H9 (cell line): ENCODE results near the gene KRT3. TPM values are rescaled to one million over a fixed set of nuclear protein-coding genes. Genes with fewer than 3 reads are reported as not detected.

Source experiments
- DNase-seq: peaks from one replicate; pipeline ENCODE4 v3.0.0-alpha.2; 2017
- H2AFZ ChIP-seq: one replicate; pipeline ENCODE4 v1.6.1; 2013; ENCODE audit warnings: mild to moderate bottlenecking, low read length, control low read depth, moderate library complexity
- H2AK5ac ChIP-seq: 2 replicates; pipeline ENCODE4 v1.6.1; 2013; ENCODE audit warnings: low read length, control low read depth, mixed read lengths; ENCODE audit not compliant: insufficient read length
- H2BK120ac ChIP-seq: one replicate; pipeline ENCODE4 v1.6.1; 2013; ENCODE audit warnings: low read depth, mild to moderate bottlenecking, low read length, control low read depth, inconsistent platforms; ENCODE audit not compliant: poor library complexity, severe bottlenecking
- H2BK12ac ChIP-seq: 2 replicates; pipeline ENCODE4 v1.6.1; 2013; ENCODE audit warnings: low read length, control low read depth, mixed read lengths, low read depth; ENCODE audit not compliant: insufficient read length
- H2BK15ac ChIP-seq: 2 replicates; pipeline ENCODE4 v1.6.1; 2013; ENCODE audit warnings: low read depth, low read length, control low read depth
- H2BK20ac ChIP-seq: one replicate; pipeline ENCODE4 v1.6.1; 2013; ENCODE audit warnings: low read depth, mild to moderate bottlenecking, low read length, control low read depth, inconsistent platforms; ENCODE audit not compliant: poor library complexity, severe bottlenecking
- H2BK5ac ChIP-seq: 2 replicates; pipeline ENCODE4 v1.6.1; 2013; ENCODE audit warnings: low read length, control low read depth, mixed read lengths; ENCODE audit not compliant: insufficient read length
- H3K14ac ChIP-seq: 2 replicates; pipeline ENCODE4 v1.6.1; 2013; ENCODE audit warnings: low read length, control low read depth; ENCODE audit not compliant: insufficient read depth
- H3K18ac ChIP-seq: 2 replicates; pipeline ENCODE4 v1.6.1; 2013; ENCODE audit warnings: low read depth, mild to moderate bottlenecking, mixed read lengths, low read length, control low read depth; ENCODE audit not compliant: insufficient read length
- H3K23ac ChIP-seq: 2 replicates; pipeline ENCODE4 v1.6.1; 2013; ENCODE audit warnings: low read length, control low read depth, mixed read lengths, low read depth; ENCODE audit not compliant: insufficient read length
- H3K23me2 ChIP-seq: 2 replicates; pipeline ENCODE4 v1.6.1; 2013; ENCODE audit warnings: low read depth, mild to moderate bottlenecking, mixed read lengths, low read length, control low read depth; ENCODE audit not compliant: insufficient read length, poor library complexity, severe bottlenecking
- H3K27ac ChIP-seq: 2 replicates; pipeline ENCODE4 v1.5.1; 2013; ENCODE audit warnings: low read length, control low read depth, mixed read lengths, low read depth; ENCODE audit not compliant: insufficient read length
- H3K27me3 ChIP-seq: 2 replicates; pipeline ENCODE4 v1.6.1; 2013; ENCODE audit warnings: low read length, control low read depth, inconsistent platforms; ENCODE audit not compliant: insufficient read depth
- H3K4ac ChIP-seq: 2 replicates; pipeline ENCODE4 v1.6.1; 2013; ENCODE audit warnings: low read depth, mild to moderate bottlenecking, control low read depth, inconsistent platforms, low read length, moderate library complexity
- H3K4me1 ChIP-seq: 2 replicates; pipeline ENCODE4 v1.6.1; 2013; ENCODE audit warnings: low read length, control low read depth, inconsistent platforms; ENCODE audit not compliant: insufficient read depth
- H3K4me2 ChIP-seq: 2 replicates; pipeline ENCODE4 v1.6.1; 2013; ENCODE audit warnings: low read length, control low read depth, mixed read lengths; ENCODE audit not compliant: insufficient read length, insufficient read depth
- H3K56ac ChIP-seq: 2 replicates; pipeline ENCODE4 v1.6.1; 2013; ENCODE audit warnings: low read depth, mild to moderate bottlenecking, mixed read lengths, low read length, control low read depth; ENCODE audit not compliant: insufficient read length
- H3K79me1 ChIP-seq: 2 replicates; pipeline ENCODE4 v1.6.1; 2013; ENCODE audit warnings: low read depth, mild to moderate bottlenecking, moderate library complexity, low read length, control low read depth, inconsistent platforms; ENCODE audit not compliant: insufficient read depth, poor library complexity, severe bottlenecking
- H3K79me2 ChIP-seq: 2 replicates; pipeline ENCODE4 v1.6.1; 2013; ENCODE audit warnings: low read length, control low read depth, inconsistent platforms; ENCODE audit not compliant: insufficient read depth
- H3K9ac ChIP-seq: 2 replicates; pipeline ENCODE4 v1.6.1; 2013; ENCODE audit warnings: low read length, control low read depth, mixed read lengths; ENCODE audit not compliant: insufficient read length; ENCODE audit errors: extremely low read depth
- H3K9me3 ChIP-seq: one replicate; pipeline ENCODE4 v1.6.1; 2013; ENCODE audit warnings: low read depth, low read length, inconsistent platforms; ENCODE audit not compliant: control insufficient read depth
- H3T11ph ChIP-seq: one replicate; pipeline ENCODE4 v1.6.1; 2013; ENCODE audit warnings: mild to moderate bottlenecking, low read length, control low read depth, inconsistent platforms
- H4K20me1 ChIP-seq: one replicate; pipeline ENCODE4 v1.6.1; 2013; ENCODE audit not compliant: control insufficient read depth, insufficient read length, insufficient read depth
- H4K5ac ChIP-seq: 2 replicates; pipeline ENCODE4 v1.6.1; 2013; ENCODE audit warnings: low read depth, mild to moderate bottlenecking, mixed read lengths, low read length, control low read depth; ENCODE audit not compliant: insufficient read length
- H4K8ac ChIP-seq: replicated peaks from 2 replicates; pipeline ENCODE4 v1.6.1; 2013; ENCODE audit warnings: low read length, control low read depth, mixed read lengths, low read depth; ENCODE audit not compliant: insufficient read length
- H4K91ac ChIP-seq: 2 replicates; pipeline ENCODE4 v1.6.1; 2013; ENCODE audit warnings: low read depth, mild to moderate bottlenecking, moderate library complexity, mixed read lengths, low read length, control low read depth; ENCODE audit not compliant: insufficient read length
- H3K27ac Mint-ChIP-seq, 3 experiments: 2 replicates in 2 of 3; 3 replicates in 1 of 3; pipeline ENCODE4 v1.8.0; 2020 to 2021; ENCODE audit warnings: mixed read lengths in 3 of 3, mild to moderate bottlenecking in 1 of 3, moderate library complexity in 1 of 3
- H3K27me3 Mint-ChIP-seq: 2 replicates; pipeline ENCODE4 v1.8.0; 2021; ENCODE audit warnings: low read depth, mild to moderate bottlenecking, moderate library complexity, mixed read lengths
- H3K36me3 Mint-ChIP-seq, 3 experiments: 2 replicates in 2 of 3; 3 replicates in 1 of 3; pipeline ENCODE4 v1.8.0; 2020 to 2021; ENCODE audit warnings: low read depth in 3 of 3, mixed read lengths in 3 of 3; ENCODE audit not compliant: insufficient read depth in 1 of 3
- H3K4me1 Mint-ChIP-seq, 2 experiments: 2 replicates each; pipeline ENCODE4 v1.8.0; 2020; ENCODE audit warnings: mixed read lengths in 2 of 2
- H3K4me3 Mint-ChIP-seq, 2 experiments: 2 replicates in 1 of 2; 3 replicates in 1 of 2; pipeline ENCODE4 v1.8.0; 2020 to 2021; ENCODE audit warnings: mild to moderate bottlenecking in 2 of 2, mixed read lengths in 2 of 2, moderate library complexity in 1 of 2
- H3K9me3 Mint-ChIP-seq, 2 experiments: 2 replicates in 1 of 2; 3 replicates in 1 of 2; pipeline ENCODE4 v1.8.0; 2020; ENCODE audit warnings: mild to moderate bottlenecking in 2 of 2, mixed read lengths in 2 of 2, moderate library complexity in 1 of 2
- WGBS: extraction: QIAGEN DNeasy Blood & Tissue Kit; methylation state at CpG from one replicate; pipeline ENCODE4 v1.1.7; 2013; ENCODE audit warnings: missing lambda C conversion rate, low lambda C conversion rate, mixed read lengths; ENCODE audit not compliant: insufficient read length; ENCODE audit errors: extremely low coverage; 5-methylcytosine and 5-hydroxymethylcytosine counted together
- total RNA-seq: library from RNA; stranded (reverse); gene quantifications from 2 replicates; pipeline ENCODE4 v1.2.1, GENCODE V29; 2021
- TF ChIP-seq, protein P1 (sequence below): fragments of 200-600 bp; sonication (generic); conservative IDR thresholded peaks from 3 replicates; pipeline ENCODE4 v1.8.0; 2021; ENCODE audit warnings: antibody characterized with exemption, mild to moderate bottlenecking

Gene KRT3
- total RNA-seq, 1 experiment from 2014 or later: not detected

DNA sequence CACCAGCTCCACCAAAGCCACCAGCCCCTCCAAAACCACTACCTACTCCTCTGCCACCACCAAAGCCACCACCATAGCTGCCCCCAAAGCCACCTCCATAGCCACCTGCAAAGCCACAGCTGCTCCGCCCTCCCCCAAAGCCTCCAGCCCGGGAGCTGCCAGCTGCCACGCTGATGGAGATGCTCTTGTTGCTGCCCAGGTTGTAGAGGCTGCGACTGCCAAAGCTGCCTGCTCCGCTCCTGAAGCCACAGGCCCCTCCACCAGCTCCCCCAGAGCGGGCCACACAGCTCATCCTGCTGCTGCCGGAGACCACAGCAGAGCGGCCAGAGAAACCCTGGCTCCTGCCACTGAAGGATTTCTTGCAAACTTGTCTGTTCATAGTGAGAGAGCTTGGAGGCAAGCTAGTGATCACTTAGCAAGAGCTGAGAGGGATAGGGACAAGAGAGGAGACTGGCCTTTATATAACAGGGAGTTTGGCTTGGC lies 19.0 kb downstream of the KRT3 start, which contains the start of gene KRT76:
Gene KRT76 (minus strand): TSS at position 433 of the 483 bp plus-strand sequence. CDS start 54 bp downstream, at position 379.
- Histone ChIP-seq H3K18ac (no peak within 1 kb of the TSS), H4K8ac (no peak within 1 kb of the TSS), H4K91ac (no peak within 1 kb of the TSS), H2BK120ac (no peak within 1 kb of the TSS), H2BK20ac (no peak within 1 kb of the TSS), H4K20me1 (no peaks in the 10 kb centered on the region), H3K79me2 (no peaks in the 10 kb centered on the region), H3K4ac (no peak within 1 kb of the TSS), H3K14ac (no peak within 1 kb of the TSS; the same call in 1 of the 2 replicates), H2BK15ac (no peak within 1 kb of the TSS), H3K4me1 (no peaks in the 10 kb centered on the region), H3K79me1 (no peaks in the 10 kb centered on the region), H2BK12ac (no peak within 1 kb of the TSS), H3K27me3 (no peaks in the 10 kb centered on the region), H4K5ac (no peak within 1 kb of the TSS), H3K56ac (no peak within 1 kb of the TSS), H2AK5ac (no peak within 1 kb of the TSS), H3K9me3 (no peaks in the 10 kb centered on the region), H3K23ac (no peak within 1 kb of the TSS), H3K27ac (no peak within 1 kb of the TSS), H2AFZ (no peak within 1 kb of the TSS), H3K23me2 (no peaks in the 10 kb centered on the region), H2BK5ac (no peak within 1 kb of the TSS), H3K9ac (no peak within 1 kb of the TSS), H3K4me2 (no peak within 1 kb of the TSS), H3T11ph (no peak within 1 kb of the TSS)
- no peak for DNase-seq
- Mint-ChIP-seq H3K4me3 (no peak within 1 kb of the TSS), H3K36me3 (no peaks in the 10 kb centered on the region), H3K27me3 (peaks cover 21% of the 10 kb centered on the region), H3K9me3 (no peaks in the 10 kb centered on the region), H3K4me1 (no peaks in the 10 kb centered on the region), H3K27ac (peak within 1 kb of the TSS in 1 of 3 experiments; percentile 28; a peak in 2 of 7 replicates)
- no CpG with 5 or more reads among the region's 8 CpGs for WGBS
- TF ChIP-seq, protein P1, sequence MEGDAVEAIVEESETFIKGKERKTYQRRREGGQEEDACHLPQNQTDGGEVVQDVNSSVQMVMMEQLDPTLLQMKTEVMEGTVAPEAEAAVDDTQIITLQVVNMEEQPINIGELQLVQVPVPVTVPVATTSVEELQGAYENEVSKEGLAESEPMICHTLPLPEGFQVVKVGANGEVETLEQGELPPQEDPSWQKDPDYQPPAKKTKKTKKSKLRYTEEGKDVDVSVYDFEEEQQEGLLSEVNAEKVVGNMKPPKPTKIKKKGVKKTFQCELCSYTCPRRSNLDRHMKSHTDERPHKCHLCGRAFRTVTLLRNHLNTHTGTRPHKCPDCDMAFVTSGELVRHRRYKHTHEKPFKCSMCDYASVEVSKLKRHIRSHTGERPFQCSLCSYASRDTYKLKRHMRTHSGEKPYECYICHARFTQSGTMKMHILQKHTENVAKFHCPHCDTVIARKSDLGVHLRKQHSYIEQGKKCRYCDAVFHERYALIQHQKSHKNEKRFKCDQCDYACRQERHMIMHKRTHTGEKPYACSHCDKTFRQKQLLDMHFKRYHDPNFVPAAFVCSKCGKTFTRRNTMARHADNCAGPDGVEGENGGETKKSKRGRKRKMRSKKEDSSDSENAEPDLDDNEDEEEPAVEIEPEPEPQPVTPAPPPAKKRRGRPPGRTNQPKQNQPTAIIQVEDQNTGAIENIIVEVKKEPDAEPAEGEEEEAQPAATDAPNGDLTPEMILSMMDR: no peak
